Sigmoid colon (tissue), 7 donors: Measurements from ENCODE around the gene SUPT3H. TPM values are rescaled to one million over a fixed set of nuclear protein-coding genes. Genes with fewer than 3 reads are reported as not detected.

ENCODE experiments used
- DNase-seq: peaks from one replicate; pipeline ENCODE4 v3.0.0-alpha.2; 2019
- H3K27ac ChIP-seq, 4 donors: fragments of 200-600 bp; sonication (generic); one replicate each; pipeline ENCODE4 v1.5.1; 2016 to 2019; ENCODE audit warnings: mild to moderate bottlenecking in 1 of 4
- H3K27me3 ChIP-seq, 3 donors: fragments of 200-600 bp; sonication (generic); one replicate each; pipeline ENCODE4 v1.5.1; 2019; ENCODE audit warnings: mild to moderate bottlenecking in 1 of 3
- H3K36me3 ChIP-seq, 4 donors: fragments of 200-600 bp; sonication (generic); one replicate each; pipeline ENCODE4 v1.5.1; 2016 to 2019
- H3K4me1 ChIP-seq, 4 donors: fragments of 200-600 bp; sonication (generic); one replicate each; pipeline ENCODE4 v1.5.1; 2017 to 2019
- H3K4me3 ChIP-seq, 4 donors: fragments of 200-600 bp; sonication (generic); one replicate each; pipeline ENCODE4 v1.5.1; 2017 to 2019; ENCODE audit warnings: mild to moderate bottlenecking in 2 of 4, moderate library complexity in 1 of 4
- H3K9me3 ChIP-seq, 4 donors: fragments of 200-600 bp in 3 of 4; sonication (generic) in 3 of 4; one replicate each; pipeline versions ENCODE4 v1.5.1 to v1.6.1; 2013 to 2019
- CTCF ChIP-seq, 4 experiments: fragments of 450-650 bp in 3 of 4; fragments of 200-600 bp in 1 of 4; IDR thresholded peaks; one replicate each; pipeline ENCODE4 v1.5.1; 2016 to 2019; ENCODE audit warnings: antibody characterized with exemption in 4 of 4, mild to moderate bottlenecking in 3 of 4, moderate library complexity in 2 of 4
- EP300 ChIP-seq, 4 donors: sonication (generic); formaldehyde crosslinking; IDR thresholded peaks; one replicate each; pipeline ENCODE4 v1.6.1; 2017; ENCODE audit warnings: antibody characterized with exemption in 4 of 4
- POLR2A ChIP-seq, 2 donors: fragments of 450-650 bp; IDR thresholded peaks; one replicate each; pipeline ENCODE4 v1.6.1; 2016; ENCODE audit warnings: antibody characterized with exemption in 2 of 2, mild to moderate bottlenecking in 2 of 2, moderate library complexity in 2 of 2
- POLR2AphosphoS5 ChIP-seq, 4 donors: sonication (generic); formaldehyde crosslinking; IDR thresholded peaks; one replicate each; pipeline ENCODE4 v1.6.1; 2017; ENCODE audit warnings: antibody characterized with exemption in 4 of 4
- WGBS, 2 donors: extraction: QIAGEN DNeasy Blood & Tissue Kit; methylation state at CpG; one replicate each; pipeline ENCODE4 v1.1.7; 2013; 5-methylcytosine and 5-hydroxymethylcytosine counted together
- intact Hi-C: fragments of 100-400 bp; cut with DNase I; formaldehyde crosslinking; loops from one replicate; pipeline ENCODE4 v1.15.1; 2023
- polyA plus RNA-seq, 3 donors: library from polyadenylated mRNA; stranded (reverse); fragments of 200-250 nt; gene quantifications; one replicate each; pipeline ENCODE4 v1.2.3, GENCODE V29; 2013
- total RNA-seq, 4 donors: library from RNA; depleted of rRNA; stranded (reverse); fragments of >200 nt; gene quantifications; one replicate each; pipeline ENCODE4 v1.1.0, GENCODE V29; 2016
- donor health status: healthy with polysubstance abuse.
- donor health status: Bipolar disorder and iron deficiency.
- donor health status: healthy.

Gene SUPT3H
- total and polyA plus RNA-seq, 7 donors: 1.6 to 18.2 (median 10.6) TPM

- Histone ChIP-seq H3K27ac (peak overlapping the region; percentile 16 to 80 (median 76)), H3K27me3 (peaks cover 8 to 47% (median 18%) of the 10 kb centered on the region in 3 donors), H3K4me1 (peaks cover 0 to 50% (median 44%) of the 10 kb centered on the region in 4 donors), H3K36me3 (no peaks in the 10 kb centered on the region), H3K4me3 (peak overlapping the region; percentile 51 to 70 (median 60)), H3K9me3 (no peaks in the 10 kb centered on the region)
- 6 to 9% methylated on average over 19 of the region's 19 CpGs for WGBS, 2 donors
- TF ChIP-seq POLR2A (IDR thresholded peaks at IDR 0.05) (no peak), POLR2AphosphoS5 (IDR thresholded peaks at IDR 0.05) (peak in 3 of 4 donors; percentile 0 to 47 (median 35))
- intact Hi-C loops: loop anchor here (1.0 to 10.0 kb wide), 7 partner anchors 44 to 944 kb away; partner anchors contain the start of gene SUPT3H
- DNase-seq: no peak
These were observed 43.4 kb upstream of the SUPT3H start for GRCh38 chr6:45420909-45421708.

GRCh38 chr6:45420083-45420908 lies 42.6 kb upstream of the SUPT3H start:
- Histone ChIP-seq H3K4me3 (peak overlapping the region; percentile 12 to 70 (median 60)), H3K9me3 (no peaks in the 10 kb centered on the region), H3K27me3 (peaks cover 8 to 47% (median 19%) of the 10 kb centered on the region in 3 donors), H3K4me1 (peaks cover 0 to 50% (median 44%) of the 10 kb centered on the region in 4 donors), H3K36me3 (no peaks in the 10 kb centered on the region), H3K27ac (peak overlapping the region in 1 of 4 donors; percentile 80)
- intact Hi-C loops: loop anchor here (5.0 to 10.0 kb wide), 5 partner anchors 135 to 943 kb away; no protein-coding TSS in a partner anchor
- 4 to 7% methylated on average over 40 of the region's 40 CpGs for WGBS, 2 donors
- TF ChIP-seq POLR2AphosphoS5 (IDR thresholded peaks at IDR 0.05) (peak in 3 of 4 donors; percentile 13 to 42 (median 33)), CTCF (IDR thresholded peaks at IDR 0.05) (no peak)
- peak; percentile 62 for DNase-seq

- H3K9me3 ChIP-seq: no peaks in the 10 kb centered on the region
- peak overlapping the region; percentile 12 to 70 (median 60) for H3K4me3 ChIP-seq
- no peak for TF ChIP-seq POLR2A (IDR thresholded peaks at IDR 0.05)
- peak in 1 of 4 experiments; percentile 32 for TF ChIP-seq CTCF (IDR thresholded peaks at IDR 0.05)
- peak in 1 of 4 donors; percentile 9 for TF ChIP-seq POLR2AphosphoS5 (IDR thresholded peaks at IDR 0.05)
- H3K4me1 ChIP-seq: peaks cover 0 to 50% (median 44%) of the 10 kb centered on the region in 4 donors
- peak; percentile 79 for DNase-seq
- H3K27ac ChIP-seq: peak overlapping the region in 1 of 4 donors; percentile 80
- 1 to 2% methylated on average over 38 of the region's 38 CpGs for WGBS, 2 donors
- peaks cover 8 to 47% (median 21%) of the 10 kb centered on the region in 3 donors for H3K27me3 ChIP-seq
- intact Hi-C loops: loop anchor here (5.0 to 10.0 kb wide), 6 partner anchors 135 to 942 kb away; no protein-coding TSS in a partner anchor
- H3K36me3 ChIP-seq: no peaks in the 10 kb centered on the region
These were observed 41.9 kb upstream of the SUPT3H start for GRCh38 chr6:45419571-45420082.

GRCh38 chr6:45417436-45417835 lies 39.7 kb upstream of the SUPT3H start:
- Histone ChIP-seq H3K27me3 (peaks cover 8 to 39% (median 21%) of the 10 kb centered on the region in 3 donors), H3K36me3 (no peaks in the 10 kb centered on the region), H3K27ac (no peak overlapping the region), H3K4me1 (peaks cover 0 to 33% (median 28%) of the 10 kb centered on the region in 4 donors), H3K9me3 (no peaks in the 10 kb centered on the region), H3K4me3 (no peak overlapping the region)
- WGBS, 2 donors: 86 to 87% methylated on average over 2 of the region's 2 CpGs
- TF ChIP-seq POLR2AphosphoS5 (IDR thresholded peaks at IDR 0.05) (no peak), POLR2A (IDR thresholded peaks at IDR 0.05) (no peak), CTCF (IDR thresholded peaks at IDR 0.05) (no peak), EP300 (IDR thresholded peaks at IDR 0.05) (no peak)
- intact Hi-C loops: loop anchor here (5.0 kb wide), 1 partner anchor 760 kb away; no protein-coding TSS in a partner anchor
- DNase-seq: no peak
